Raji (cell line): ENCODE measurements around the gene TRMT61B.

Experiments used
- POLR2A ChIP-seq: IDR thresholded peaks from 2 replicates; pipeline ENCODE4 v1.6.1; 2011; ENCODE audit warnings: low read depth, low read length, control low read depth; ENCODE audit not compliant: insufficient read depth

Gene TRMT61B

DNA sequence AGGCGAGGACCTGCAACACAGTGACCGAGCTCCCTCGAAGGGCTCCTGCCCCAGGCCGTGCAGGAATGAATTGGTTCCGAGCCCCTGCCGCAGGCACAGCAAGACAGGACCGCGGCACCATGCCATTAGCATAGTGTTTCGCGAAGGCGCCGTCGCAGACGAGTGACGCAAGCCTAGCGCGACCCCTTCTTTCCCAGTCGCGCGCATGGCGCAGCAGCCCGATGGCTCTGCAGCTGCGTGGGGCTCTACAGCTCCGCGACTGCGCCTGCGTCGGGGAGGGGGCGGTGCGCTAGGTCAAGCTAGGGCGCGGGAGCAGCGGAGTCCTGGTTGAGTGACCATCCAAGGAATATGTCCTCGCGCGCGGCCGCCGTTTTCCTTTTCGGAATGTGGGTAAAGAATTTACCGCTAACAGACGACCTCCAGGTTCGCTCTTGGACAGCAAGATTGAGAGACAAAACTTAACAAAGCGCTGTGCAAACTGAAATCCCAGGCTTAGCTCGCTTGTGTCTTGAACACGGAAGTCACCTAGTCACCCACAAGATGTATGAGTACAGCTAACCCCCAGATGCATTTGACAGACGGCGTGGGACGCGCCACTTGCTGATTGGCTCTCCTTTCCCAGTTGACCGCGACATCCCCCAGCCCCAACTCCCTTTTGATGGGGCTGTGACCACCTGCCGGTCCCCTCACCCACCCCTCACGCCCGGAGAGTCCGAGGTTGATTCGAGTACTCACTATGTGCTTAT lies at the start of gene TRMT61B:
TSS of gene TRMT61B (minus strand) at position 164 of the 746 bp plus-strand sequence. CDS start at position 132, 32 bp downstream.
- TF ChIP-seq POLR2A: peak; percentile 99

DNA sequence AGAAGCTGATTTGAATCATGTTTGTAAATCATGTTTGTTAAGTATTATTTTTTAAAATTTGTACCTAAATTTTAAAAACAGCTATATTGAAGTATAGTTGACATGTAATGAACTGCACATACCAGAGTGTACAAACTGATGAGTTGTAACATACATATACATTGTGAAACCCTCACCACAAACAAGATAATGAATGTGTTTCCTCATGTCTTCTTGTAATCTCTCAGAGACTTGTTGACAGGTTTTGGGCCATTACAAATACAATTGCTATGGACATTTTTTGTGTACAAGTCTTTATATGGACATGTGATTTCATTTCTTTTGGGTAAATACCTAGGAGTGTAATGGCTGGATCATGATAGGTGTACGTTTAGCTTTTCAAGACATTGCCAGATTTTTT lies 45.8 kb upstream of the TRMT61B start:
- no peak for TF ChIP-seq POLR2A

DNA sequence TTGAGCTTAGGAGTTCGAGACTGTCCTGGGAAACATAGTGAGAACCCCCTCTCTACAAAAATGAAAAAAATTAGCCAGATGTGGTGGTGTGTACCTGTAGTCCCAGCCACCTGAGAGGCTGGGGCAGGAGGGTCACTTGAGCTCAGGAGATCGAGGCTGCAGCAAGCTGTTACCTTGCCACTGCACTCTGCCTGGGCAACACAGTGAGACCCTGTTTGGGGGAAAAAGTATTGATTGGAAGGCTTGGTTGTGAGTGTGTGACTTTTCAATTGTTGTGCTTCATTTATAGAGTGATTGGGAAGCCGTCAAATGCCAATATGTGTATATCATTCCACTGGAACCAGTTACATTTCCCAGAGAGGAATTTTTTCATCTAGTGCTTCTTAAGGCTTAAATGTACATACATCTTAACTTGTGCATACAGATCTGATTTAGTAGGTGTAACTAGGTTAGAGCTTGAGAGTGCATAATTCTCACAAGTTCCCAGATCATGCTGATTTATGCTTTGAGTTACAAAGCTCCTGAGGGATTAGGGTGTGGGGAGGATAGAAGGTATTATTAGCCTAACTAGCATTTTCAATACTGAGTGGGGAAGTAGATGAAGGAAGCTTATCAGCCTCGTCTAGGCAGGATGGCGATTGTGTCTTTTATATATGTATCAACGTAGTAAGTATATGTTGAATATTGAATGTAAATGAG lies 39.7 kb upstream of the TRMT61B start:
- no peak for TF ChIP-seq POLR2A

DNA sequence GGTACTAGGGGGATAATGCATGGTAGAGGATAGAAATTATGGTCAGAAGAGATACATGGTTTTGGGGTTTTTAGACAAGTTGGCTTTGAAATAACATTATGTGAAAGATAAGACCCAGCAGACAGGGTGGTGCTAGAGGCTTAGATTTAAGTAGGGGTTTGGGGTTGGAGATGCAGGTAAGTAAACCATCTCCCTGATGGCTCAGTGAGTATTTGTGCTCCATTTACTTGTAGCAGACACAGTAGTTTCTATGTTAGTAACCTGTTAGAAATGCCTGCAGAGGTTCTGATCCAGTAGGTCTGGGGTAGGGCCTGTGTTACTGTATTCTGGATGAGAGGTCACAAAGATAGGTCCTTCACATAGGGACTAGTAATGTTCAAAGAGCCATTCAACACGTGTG lies 38.1 kb upstream of the TRMT61B start:
- no peak for TF ChIP-seq POLR2A

DNA sequence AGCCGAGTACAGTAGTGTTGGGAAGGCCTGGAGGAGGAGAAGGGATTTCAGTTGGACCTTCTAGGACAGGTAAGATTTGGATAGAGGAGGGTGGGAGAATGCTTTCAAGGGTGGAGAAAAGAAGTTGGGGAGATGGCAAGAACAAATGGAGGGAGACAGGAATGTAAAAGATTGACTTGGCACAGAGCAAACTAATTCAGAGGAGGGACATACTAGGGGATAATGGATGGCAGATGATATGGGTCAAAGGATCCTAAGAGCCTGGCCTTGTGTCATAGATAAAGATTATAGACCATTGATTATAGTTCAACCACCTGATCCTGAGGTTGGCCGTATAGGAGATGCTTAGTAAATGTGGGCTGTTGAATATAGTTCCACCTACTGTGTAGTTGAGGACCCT lies 36.7 kb upstream of the TRMT61B start:
- TF ChIP-seq POLR2A: no peak

DNA sequence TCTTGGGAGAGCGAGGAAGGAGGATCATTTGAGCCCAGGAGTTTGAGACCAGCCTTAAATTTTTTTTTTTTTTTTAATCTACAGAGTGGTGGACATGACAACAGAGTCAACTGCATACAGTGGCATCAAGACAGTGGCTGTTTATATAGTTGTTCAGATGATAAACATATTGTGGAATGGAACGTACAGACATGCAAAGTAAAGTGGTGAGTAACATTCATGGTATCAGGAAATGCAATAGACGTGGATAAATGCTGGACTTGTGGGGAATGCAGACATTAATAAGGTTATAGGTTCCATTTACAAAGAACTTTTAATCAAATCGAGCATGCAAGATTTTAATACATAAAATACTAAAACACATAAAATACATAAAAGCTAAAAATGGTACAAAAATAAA lies 36.3 kb upstream of the TRMT61B start:
- TF ChIP-seq POLR2A: no peak

DNA sequence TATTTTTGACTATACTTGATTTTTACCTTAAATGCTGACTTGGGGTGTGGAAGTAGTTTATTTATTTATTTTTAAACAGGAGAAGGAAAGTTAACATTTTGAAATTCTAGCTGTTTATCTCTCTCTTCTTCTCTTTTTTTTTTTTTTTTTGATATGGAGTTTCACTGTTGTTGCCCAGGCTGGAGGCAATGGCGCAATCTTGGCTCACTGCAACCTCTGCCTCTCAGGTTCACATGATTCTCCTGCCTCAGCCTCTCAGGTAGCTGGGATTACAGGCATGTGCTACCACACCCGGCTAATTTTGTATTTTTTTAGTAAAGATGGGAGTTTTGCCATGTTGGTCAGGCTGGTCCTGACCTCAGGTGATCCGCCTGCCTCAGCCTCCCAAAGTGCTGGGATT lies 35.4 kb upstream of the TRMT61B start:
- TF ChIP-seq POLR2A: no peak

DNA sequence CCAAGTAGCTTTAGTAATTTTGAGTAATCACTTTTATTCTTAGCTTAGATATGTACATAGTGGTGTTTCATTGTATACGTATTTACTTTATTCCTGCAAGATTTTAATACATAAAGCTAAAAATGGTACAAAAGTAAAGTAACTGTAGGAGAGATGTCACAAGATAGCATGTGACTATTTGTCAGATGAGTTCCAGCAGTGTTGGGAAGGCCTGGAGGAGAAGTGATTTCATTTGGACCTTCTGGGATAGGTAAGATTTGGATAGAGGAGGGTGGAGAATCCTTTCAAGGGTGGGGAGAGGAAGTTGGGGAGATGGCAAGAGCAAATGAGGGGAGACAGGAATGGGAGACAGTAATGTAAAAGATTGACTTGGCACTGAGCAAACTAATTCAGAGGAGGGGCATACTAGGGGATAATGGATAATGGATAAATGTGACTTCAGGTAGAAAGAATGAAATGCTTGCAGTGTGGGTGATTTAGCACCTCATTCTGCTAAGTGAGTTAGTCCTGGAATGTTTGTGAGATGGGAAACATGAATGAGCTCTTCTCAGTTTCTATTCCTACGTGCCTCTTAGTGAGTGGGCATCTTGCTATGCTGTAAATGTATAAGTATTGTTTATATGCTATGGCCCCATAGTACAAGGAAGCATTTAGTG lies 34.8 kb upstream of the TRMT61B start:
- no peak for TF ChIP-seq POLR2A

DNA sequence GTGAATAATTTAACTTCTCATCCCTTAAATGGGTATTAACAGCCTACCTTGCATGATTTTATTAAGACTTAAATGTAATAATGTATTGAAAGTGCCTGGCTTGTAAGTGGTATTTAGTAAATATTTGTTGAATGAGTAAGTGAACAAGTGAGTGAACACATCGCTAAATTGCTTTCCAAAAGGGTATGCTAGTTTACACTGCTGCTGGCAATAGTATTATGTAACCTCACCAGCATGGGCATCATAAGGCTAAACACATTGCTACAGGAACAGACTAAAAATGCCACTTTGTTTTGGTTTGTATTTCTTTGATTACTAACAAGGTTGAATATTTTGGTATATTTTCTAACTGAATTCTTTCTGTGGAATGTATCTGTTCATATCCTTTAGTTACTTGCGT lies 34.2 kb upstream of the TRMT61B start:
- TF ChIP-seq POLR2A: no peak

DNA sequence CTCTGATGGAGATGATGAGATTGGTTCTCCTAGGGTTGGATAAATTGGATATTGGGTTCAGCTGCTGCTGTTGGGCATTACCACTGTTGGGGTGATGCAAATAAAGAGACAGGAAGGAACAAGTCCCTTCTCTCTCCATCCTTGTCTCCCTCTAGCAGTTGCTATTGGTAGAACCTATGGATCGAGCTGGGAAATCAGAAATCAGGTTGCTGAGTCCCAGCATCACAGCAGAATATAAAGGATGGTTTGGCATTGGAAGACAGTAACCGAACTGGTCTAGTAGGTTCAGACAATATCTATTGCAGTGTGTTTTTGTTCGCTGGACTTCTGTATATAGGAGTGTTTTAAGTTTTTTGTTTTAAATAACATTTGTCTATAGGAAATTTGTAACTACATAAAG lies 32.5 kb upstream of the TRMT61B start:
- TF ChIP-seq POLR2A: no peak

DNA sequence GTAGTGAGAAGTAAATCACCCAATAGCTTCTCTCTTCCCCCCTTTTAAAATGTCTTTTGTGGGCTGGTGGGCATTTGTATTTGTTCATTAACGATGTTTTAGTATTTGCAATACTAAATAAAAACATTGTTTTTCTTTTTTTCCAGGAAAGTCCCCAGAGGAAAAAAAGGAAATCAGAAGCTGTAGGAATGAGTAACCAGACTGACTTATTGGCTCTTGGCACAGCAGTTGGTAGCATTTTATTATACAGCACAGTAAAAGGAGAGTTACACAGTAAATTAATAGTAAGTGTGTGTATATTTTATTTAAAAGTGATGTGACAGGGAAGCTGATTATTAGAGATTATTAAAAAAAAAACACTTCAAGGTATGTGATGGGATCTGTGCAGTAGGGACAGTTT lies 31.7 kb upstream of the TRMT61B start:
- TF ChIP-seq POLR2A: no peak

DNA sequence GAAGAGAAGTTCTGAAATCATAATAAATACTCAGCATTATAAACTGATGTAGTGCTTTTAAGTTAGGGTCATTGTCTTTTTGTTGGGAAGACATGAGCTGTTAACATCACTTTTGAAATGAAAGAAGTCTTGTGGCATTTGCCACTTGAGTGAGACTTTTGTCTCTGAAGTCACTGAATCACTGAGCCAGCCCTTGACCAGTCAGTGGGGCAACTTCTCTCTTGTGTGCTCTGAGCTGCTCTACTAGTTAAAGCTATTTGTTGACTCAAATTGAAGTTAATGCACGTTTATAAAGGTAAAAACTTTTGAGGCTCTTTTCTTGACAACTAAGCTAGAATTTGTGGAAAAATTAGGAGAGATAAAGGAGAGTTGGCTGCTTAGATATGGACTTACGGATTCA lies 31.1 kb upstream of the TRMT61B start:
- TF ChIP-seq POLR2A: no peak

DNA sequence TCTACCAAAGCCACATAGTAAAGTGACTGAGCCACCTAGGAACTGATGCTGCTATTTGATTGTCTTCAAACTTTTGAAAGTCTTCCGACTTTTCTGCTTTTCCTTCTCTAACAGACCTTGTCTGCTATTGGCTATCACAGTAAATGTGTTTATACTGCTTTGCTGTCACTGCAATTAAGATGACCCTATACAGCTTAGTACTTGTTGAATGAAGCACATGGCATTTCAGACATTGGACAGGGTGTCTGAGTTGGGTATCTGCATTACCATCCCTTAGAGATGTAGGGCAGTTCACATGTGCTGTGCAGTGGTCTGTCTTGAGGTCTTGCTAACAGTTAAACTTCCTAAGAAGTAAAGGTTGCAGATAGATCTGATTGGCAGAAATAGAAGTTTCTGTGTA lies 27.9 kb upstream of the TRMT61B start:
- no peak for TF ChIP-seq POLR2A

DNA sequence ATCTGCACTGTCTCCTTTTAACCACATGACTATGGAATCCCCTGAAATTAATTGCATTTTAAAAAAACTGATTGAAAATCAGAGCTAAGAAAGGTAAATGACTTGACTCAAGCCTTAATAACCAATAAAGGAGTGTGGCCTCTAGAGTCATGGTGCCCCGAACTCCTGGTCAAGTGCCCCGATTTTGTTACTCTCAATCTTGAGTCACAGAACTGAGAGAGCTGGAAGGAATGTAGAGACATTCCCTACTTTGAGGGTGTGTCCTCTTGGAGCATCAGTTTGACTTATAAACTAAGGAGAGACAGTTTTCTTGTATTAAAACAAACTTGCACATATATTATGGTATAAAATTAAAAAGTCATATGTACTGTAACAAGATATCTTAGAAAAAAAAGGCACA lies 26.8 kb upstream of the TRMT61B start:
- TF ChIP-seq POLR2A: no peak

DNA sequence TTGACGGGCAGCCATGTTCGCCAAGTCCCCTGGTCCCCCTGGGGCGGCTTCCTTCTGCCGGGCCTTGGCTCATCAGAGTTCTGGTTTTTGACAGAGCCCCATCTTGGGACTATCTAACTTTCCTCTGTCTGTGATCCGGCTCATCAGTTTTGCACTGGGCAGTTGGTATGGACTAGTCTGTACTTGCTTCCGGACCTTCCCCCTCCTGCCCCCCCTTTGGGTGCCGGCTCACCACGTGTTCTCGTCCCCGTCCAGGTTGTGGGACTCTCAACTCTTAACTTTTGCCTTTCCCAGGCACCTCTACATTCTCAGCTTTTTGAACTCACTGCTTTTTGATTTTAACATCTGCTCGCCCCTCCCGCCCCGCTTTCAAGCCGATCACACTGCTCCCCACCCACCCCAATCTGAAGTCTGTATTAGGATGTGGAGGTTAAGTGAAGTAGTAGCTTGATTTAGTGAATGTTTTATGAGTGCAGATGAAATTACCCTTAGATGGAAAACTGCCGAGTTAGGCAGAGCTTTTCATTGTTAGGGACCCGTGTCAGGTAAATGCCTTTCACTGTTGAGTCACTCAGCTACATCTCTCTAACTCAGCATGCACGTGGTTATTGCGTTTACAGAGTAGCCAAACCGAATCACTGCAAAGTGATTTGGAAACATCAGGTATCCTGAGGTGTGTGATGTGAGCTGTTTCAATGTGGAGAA lies 25.2 kb upstream of the TRMT61B start:
- no peak for TF ChIP-seq POLR2A

DNA sequence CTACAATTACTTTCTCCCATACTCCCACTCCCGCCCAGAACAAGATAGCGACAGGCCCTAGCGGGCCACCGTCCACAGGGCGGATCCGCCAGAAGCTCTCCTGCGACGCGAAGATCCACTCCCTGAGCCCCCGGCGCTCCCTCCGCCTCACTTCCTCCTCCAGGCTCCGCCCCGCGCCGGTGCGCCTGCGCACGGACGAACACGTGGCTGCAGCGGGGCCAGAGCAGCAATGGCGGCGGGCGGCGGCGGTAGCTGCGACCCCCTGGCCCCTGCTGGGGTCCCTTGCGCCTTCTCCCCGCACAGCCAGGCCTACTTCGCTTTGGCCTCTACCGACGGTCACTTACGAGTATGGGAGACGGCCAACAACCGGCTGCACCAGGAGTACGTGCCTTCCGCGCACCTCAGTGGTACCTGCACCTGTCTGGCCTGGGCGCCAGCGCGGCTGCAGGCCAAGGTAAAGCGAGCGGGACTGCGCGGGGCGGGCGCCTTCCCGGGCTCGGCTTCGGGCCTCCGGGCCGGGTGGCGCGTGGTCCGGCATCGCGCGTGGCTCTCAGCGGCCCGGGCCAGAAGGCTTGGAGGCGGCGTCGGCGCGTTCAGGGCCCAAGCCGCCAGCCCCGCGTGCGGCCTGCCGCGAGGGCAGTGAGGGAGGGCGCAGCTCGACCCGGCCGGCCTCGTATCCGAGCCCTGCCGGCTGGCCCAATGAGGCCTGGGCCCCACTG lies 24.5 kb upstream of the TRMT61B start, which contains the start of gene WDR43:
TSS of gene WDR43 (plus strand) at position 198 of the 719 bp plus-strand sequence. CDS start at position 230, 32 bp downstream.
- peak; percentile 84 for TF ChIP-seq POLR2A
